Nephron progenitor cell (in vitro differentiated cells): ENCODE measurements around the gene TSPAN3.

Experiments used
- DNase-seq: peaks from one replicate; pipeline ENCODE4 v3.0.0; 2021
- H3K27ac Mint-ChIP-seq: 2 replicates; pipeline ENCODE4 v1.8.0; 2021; ENCODE audit warnings: mild to moderate bottlenecking, moderate library complexity, mixed read lengths
- H3K27me3 Mint-ChIP-seq: 2 replicates; pipeline ENCODE4 v1.8.0; 2021; ENCODE audit warnings: mild to moderate bottlenecking, low read depth, mixed read lengths; ENCODE audit not compliant: poor library complexity
- H3K36me3 Mint-ChIP-seq: 2 replicates; pipeline ENCODE4 v1.8.0; 2021; ENCODE audit warnings: low read depth, mixed read lengths
- H3K4me1 Mint-ChIP-seq: 2 replicates; pipeline ENCODE4 v1.8.0; 2021; ENCODE audit warnings: mixed read lengths
- H3K4me3 Mint-ChIP-seq: 2 replicates; pipeline ENCODE4 v1.8.0; 2021; ENCODE audit warnings: mild to moderate bottlenecking, moderate library complexity, mixed read lengths
- H3K9me3 Mint-ChIP-seq: 2 replicates; pipeline ENCODE4 v1.8.0; 2021; ENCODE audit warnings: mild to moderate bottlenecking, moderate library complexity, mixed read lengths
- TF ChIP-seq, protein P1 (sequence below): fragments of 200-600 bp; sonication (generic); IDR thresholded peaks from 2 replicates; pipeline ENCODE4 v1.5.0; 2021; ENCODE audit warnings: antibody characterized with exemption

Gene TSPAN3

DNA sequence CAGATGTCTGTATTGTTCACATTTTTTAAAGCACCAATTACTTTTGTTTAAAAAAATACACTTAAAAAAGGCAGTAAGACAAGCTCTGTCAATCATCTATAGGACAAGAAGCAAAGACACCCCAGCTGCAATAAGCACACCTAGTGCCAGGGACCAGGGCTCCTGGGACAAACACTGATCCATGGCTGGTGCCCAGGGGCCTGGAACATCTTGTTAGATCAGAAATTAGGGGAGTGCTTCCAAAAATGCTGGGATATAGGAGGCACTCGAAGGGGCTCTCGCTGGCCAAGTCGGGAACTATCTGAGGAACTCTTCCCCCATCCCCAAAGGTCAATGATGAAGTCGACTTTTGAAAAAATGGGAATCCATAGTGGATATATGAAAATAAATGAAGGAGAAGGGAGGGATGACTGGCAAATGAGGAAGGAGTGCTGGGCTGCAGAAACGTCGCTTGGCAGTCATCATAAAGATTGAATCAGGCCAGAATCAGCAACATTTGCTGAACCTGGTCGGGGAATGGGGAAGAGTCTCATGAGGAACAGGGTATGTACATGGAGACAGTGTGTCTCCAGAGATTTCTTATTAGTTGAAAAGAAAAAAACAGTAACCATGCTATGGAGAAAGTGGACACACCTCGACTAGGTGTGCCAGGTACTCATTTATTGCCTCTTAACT is 28.5 kb downstream of the TSPAN3 start:
- Mint-ChIP-seq H3K27me3 (no peaks in the 10 kb centered on the region), H3K27ac (peak overlapping the region; percentile 20), H3K4me3 (no peak overlapping the region), H3K36me3 (peaks cover 58% of the 10 kb centered on the region), H3K9me3 (peaks cover 16% of the 10 kb centered on the region), H3K4me1 (peaks cover 9% of the 10 kb centered on the region)
- DNase-seq, result no peak
- TF ChIP-seq, protein P1, sequence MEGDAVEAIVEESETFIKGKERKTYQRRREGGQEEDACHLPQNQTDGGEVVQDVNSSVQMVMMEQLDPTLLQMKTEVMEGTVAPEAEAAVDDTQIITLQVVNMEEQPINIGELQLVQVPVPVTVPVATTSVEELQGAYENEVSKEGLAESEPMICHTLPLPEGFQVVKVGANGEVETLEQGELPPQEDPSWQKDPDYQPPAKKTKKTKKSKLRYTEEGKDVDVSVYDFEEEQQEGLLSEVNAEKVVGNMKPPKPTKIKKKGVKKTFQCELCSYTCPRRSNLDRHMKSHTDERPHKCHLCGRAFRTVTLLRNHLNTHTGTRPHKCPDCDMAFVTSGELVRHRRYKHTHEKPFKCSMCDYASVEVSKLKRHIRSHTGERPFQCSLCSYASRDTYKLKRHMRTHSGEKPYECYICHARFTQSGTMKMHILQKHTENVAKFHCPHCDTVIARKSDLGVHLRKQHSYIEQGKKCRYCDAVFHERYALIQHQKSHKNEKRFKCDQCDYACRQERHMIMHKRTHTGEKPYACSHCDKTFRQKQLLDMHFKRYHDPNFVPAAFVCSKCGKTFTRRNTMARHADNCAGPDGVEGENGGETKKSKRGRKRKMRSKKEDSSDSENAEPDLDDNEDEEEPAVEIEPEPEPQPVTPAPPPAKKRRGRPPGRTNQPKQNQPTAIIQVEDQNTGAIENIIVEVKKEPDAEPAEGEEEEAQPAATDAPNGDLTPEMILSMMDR, result no peak

GRCh38 chr15:77040673-77041072 is 30.2 kb downstream of the TSPAN3 start:
- TF ChIP-seq, protein P1, result no peak
- Mint-ChIP-seq H3K27ac (peak overlapping the region; percentile 77), H3K36me3 (peaks cover 58% of the 10 kb centered on the region), H3K27me3 (no peaks in the 10 kb centered on the region), H3K4me1 (peaks cover 9% of the 10 kb centered on the region), H3K9me3 (peaks cover 20% of the 10 kb centered on the region), H3K4me3 (no peak overlapping the region)
- no peak for DNase-seq

- DNase-seq, result no peak
- H3K9me3 Mint-ChIP-seq, result peaks cover 20% of the 10 kb centered on the region
- peaks cover 50% of the 10 kb centered on the region for H3K36me3 Mint-ChIP-seq
- H3K4me3 Mint-ChIP-seq, result no peak overlapping the region
- no peaks in the 10 kb centered on the region for H3K27me3 Mint-ChIP-seq
- no peak overlapping the region for H3K27ac Mint-ChIP-seq
- peaks cover under 1% of the 10 kb centered on the region for H3K4me1 Mint-ChIP-seq
- TF ChIP-seq, protein P1, result no peak
Observed at GRCh38 chr15:77039848-77040247, 31.1 kb downstream of the TSPAN3 start.

DNA sequence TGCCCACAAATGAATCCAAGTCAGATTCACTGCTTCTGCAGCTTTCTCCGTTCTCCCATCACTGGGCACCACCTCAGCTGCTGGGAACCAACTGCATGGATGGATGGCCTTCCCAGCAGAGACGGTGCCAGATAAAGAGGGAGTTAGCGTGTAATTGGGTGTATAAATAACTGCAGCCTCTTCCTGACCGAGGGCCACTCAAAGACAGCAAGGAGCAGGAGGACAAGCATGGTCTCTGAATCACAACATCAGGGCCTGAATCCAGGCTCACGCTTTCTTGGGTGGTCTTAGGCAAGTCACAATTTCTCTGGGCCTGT is 31.7 kb downstream of the TSPAN3 start:
- no peak overlapping the region for H3K27ac Mint-ChIP-seq
- H3K36me3 Mint-ChIP-seq, result peaks cover 50% of the 10 kb centered on the region
- peaks cover 20% of the 10 kb centered on the region for H3K9me3 Mint-ChIP-seq
- no peak for DNase-seq
- no peaks in the 10 kb centered on the region for H3K27me3 Mint-ChIP-seq
- H3K4me3 Mint-ChIP-seq, result no peak overlapping the region
- TF ChIP-seq, protein P1, result no peak
- H3K4me1 Mint-ChIP-seq, result peaks cover 6% of the 10 kb centered on the region

DNA sequence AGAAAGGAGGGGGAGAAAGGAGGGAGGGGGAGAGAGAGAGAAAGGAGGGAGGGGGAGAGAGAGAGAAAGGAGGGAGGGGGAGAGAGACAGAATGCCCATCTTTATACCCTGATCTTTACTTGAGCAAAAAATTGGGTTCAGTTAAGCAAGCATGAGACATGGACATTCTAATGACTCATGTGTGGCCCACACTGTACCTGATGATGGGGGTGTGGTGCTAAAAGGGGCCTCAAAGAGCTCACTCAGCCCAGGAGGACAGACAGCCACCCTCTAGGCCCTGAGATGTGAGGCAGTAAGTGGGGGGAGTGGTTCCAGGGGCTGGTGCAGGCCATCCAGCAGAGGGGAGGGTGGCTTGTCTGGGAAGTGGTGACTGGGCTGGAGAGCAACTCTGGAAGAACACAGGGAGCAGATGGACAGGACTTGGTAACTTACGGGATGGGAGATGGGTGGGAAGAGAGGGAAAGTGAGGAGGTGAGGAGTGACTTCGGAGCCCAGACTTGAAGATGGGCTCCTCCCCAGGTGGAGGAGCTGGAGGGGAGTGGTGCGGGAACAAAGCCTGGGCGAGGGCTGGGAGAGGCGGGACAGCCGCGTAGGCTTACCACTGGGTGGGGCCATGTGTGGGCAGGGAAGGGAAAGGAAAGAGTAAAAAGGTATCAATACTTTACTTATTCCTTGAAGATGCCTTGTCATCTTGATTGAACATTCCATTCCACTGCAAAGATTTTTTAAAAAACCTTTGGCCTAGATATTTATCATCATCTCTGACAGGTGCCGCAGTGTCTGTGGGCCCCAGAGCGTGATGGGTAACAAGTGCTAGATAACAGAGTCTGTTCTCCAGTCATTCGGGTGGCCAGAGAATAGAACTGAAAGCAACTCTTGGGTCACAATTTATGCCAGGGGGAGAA is 32.3 kb downstream of the TSPAN3 start:
- H3K27me3 Mint-ChIP-seq, result no peaks in the 10 kb centered on the region
- TF ChIP-seq, protein P1, result no peak
- DNase-seq, result no peak

More for the DNA sequence above, 32.3 kb downstream of the TSPAN3 start:
- H3K4me3 Mint-ChIP-seq, result no peak overlapping the region
- peaks cover 47% of the 10 kb centered on the region for H3K36me3 Mint-ChIP-seq
- H3K9me3 Mint-ChIP-seq, result peaks cover 20% of the 10 kb centered on the region
- peaks cover 10% of the 10 kb centered on the region for H3K4me1 Mint-ChIP-seq
- no peak overlapping the region for H3K27ac Mint-ChIP-seq
